Activated CD4-positive, alpha-beta T cell treated with anti-CD3 and anti-CD28 coated beads, Interleukin-2, amount 50 U/mL, for 4 hours (primary cell): ENCODE data around the gene ANO4.
"Not testable (repeated sequence)": the region's sequence is repeated elsewhere in the genome, so short reads cannot be mapped to it uniquely, and the experiment has no call there.

Source experiments
- DNase-seq, 2 experiments: peaks; one replicate each; pipeline ENCODE4 v3.0.0-alpha.2; 2020

The ANO4 gene

GRCh38 chr12:101107032-101107763 is 312.6 kb downstream of the ANO4 start:
- DNase-seq, result no peak

GRCh38 chr12:101108130-101108529 is 313.6 kb downstream of the ANO4 start:
- no peak for DNase-seq

GRCh38 chr12:101110866-101111265 is 316.3 kb downstream of the ANO4 start:
- DNase-seq, result no peak

GRCh38 chr12:101111441-101111840 is 316.9 kb downstream of the ANO4 start:
- no peak for DNase-seq

GRCh38 chr12:101115326-101115725 is 320.8 kb downstream of the ANO4 start:
- no peak for DNase-seq

GRCh38 chr12:101116911-101117310 is 322.3 kb downstream of the ANO4 start:
- DNase-seq, result no peak

GRCh38 chr12:101117842-101118241 is 323.3 kb downstream of the ANO4 start:
- DNase-seq, result no peak

- DNase-seq, result no peak
These were observed 333.1 kb downstream of the ANO4 start for GRCh38 chr12:101127521-101128219.

GRCh38 chr12:101145777-101146431 is 351.3 kb downstream of the ANO4 start:
- not testable (repeated sequence) for DNase-seq

- DNase-seq, result no peak
These were observed 370.7 kb downstream of the ANO4 start for GRCh38 chr12:101165319-101165718.

GRCh38 chr12:101166866-101167265 is 372.3 kb downstream of the ANO4 start:
- DNase-seq, result no peak

- no peak for DNase-seq
These were observed 373.4 kb downstream of the ANO4 start for GRCh38 chr12:101168001-101168400.

GRCh38 chr12:101172316-101172715 is 377.7 kb downstream of the ANO4 start:
- DNase-seq, result no peak

- no peak for DNase-seq
These were observed 378.7 kb downstream of the ANO4 start for GRCh38 chr12:101173197-101173749.

- DNase-seq, result no peak
These were observed 380.0 kb downstream of the ANO4 start for GRCh38 chr12:101174541-101174940.
